Measurements from ENCODE around the gene HDAC4. TPM values are rescaled to one million over a fixed set of nuclear protein-coding genes. Genes with fewer than 3 reads are reported as not detected.

The HDAC4 gene
- total RNA-seq, 1 experiment from 2014 or later: 32.0 TPM

- H2BK12ac ChIP-seq (ENCODE audit: insufficient read length, low read depth, low read length): no peak overlapping the region
- H3K4me1 ChIP-seq (ENCODE audit: insufficient read depth, low read length): no peaks in the 10 kb centered on the region; the same call in 1 of the 2 replicates
- H2BK20ac ChIP-seq (ENCODE audit: low read depth, low read length, poor library complexity, severe bottlenecking): no peak overlapping the region
- no peaks in the 10 kb centered on the region for H3K9me3 ChIP-seq (ENCODE audit: control insufficient read depth, low read depth, low read length)
- no peak overlapping the region for H2AFZ ChIP-seq (ENCODE audit: low read length)
- no peak overlapping the region for H3K4me3 Mint-ChIP-seq
- no peak overlapping the region for H2BK5ac ChIP-seq (ENCODE audit: insufficient read length, low read length)
- no peak overlapping the region for H3K14ac ChIP-seq (ENCODE audit: insufficient read depth, low read length)
- H3K23ac ChIP-seq (ENCODE audit: insufficient read length, low read depth, low read length): no peak overlapping the region
- H3K27me3 Mint-ChIP-seq (ENCODE audit: low read depth): no peaks in the 10 kb centered on the region
- no peak overlapping the region for H3K4ac ChIP-seq (ENCODE audit: low read depth, low read length)
- H3K4me1 Mint-ChIP-seq: peaks cover 50 to 65% of the 10 kb centered on the region in 2 experiments
- no peak overlapping the region for H3K18ac ChIP-seq (ENCODE audit: insufficient read length, low read depth, low read length)
- H2BK15ac ChIP-seq (ENCODE audit: low read depth, low read length): no peak overlapping the region
- no peak overlapping the region for H2BK120ac ChIP-seq (ENCODE audit: low read depth, low read length, poor library complexity, severe bottlenecking)
- DNase-seq: no peak
- no peaks in the 10 kb centered on the region; a peak in 1 of 7 replicates for H3K36me3 Mint-ChIP-seq (ENCODE audit: insufficient read depth in 1 of 3, low read depth in 3 of 3)
- H3T11ph ChIP-seq (ENCODE audit: low read length): no peak overlapping the region
- peaks cover 0 to 3% of the 10 kb centered on the region in 2 experiments; a peak in 1 of 5 replicates for H3K9me3 Mint-ChIP-seq
- no peaks in the 10 kb centered on the region for H4K20me1 ChIP-seq (ENCODE audit: control insufficient read depth, insufficient read depth, insufficient read length)
- no peak overlapping the region for H3K4me2 ChIP-seq (ENCODE audit: insufficient read depth, insufficient read length, low read length)
- no peaks in the 10 kb centered on the region for H3K27me3 ChIP-seq (ENCODE audit: insufficient read depth, low read length)
- no peak overlapping the region for H4K91ac ChIP-seq (ENCODE audit: insufficient read length, low read depth, low read length)
- no peak overlapping the region for H3K27ac ChIP-seq (ENCODE audit: insufficient read length, low read depth, low read length)
- no peaks in the 10 kb centered on the region; the same call in 1 of the 2 replicates for H3K79me2 ChIP-seq (ENCODE audit: insufficient read depth, low read length)
- no peak overlapping the region for H4K8ac ChIP-seq (replicated peaks; ENCODE audit: insufficient read length, low read depth, low read length)
- TF ChIP-seq CTCF (conservative IDR thresholded peaks at IDR 0.05): no peak
- no peak overlapping the region for H2AK5ac ChIP-seq (ENCODE audit: insufficient read length, low read length)
- WGBS (ENCODE audit: extremely low coverage, insufficient read length, low lambda C conversion rate): no CpG with 5 or more reads among the region's 9 CpGs
- no peak overlapping the region for H3K56ac ChIP-seq (ENCODE audit: insufficient read length, low read depth, low read length)
- H3K23me2 ChIP-seq (ENCODE audit: insufficient read length, low read depth, low read length, poor library complexity, severe bottlenecking): no peaks in the 10 kb centered on the region
- H3K79me1 ChIP-seq (ENCODE audit: insufficient read depth, low read depth, low read length, poor library complexity, severe bottlenecking): no peaks in the 10 kb centered on the region
- no peak overlapping the region for H4K5ac ChIP-seq (ENCODE audit: insufficient read length, low read depth, low read length)
- H3K27ac Mint-ChIP-seq: peak overlapping the region in 1 of 3 experiments; percentile 62; a peak in 1 of 7 replicates
- H3K9ac ChIP-seq (ENCODE audit: extremely low read depth, insufficient read length, low read length): no peak overlapping the region
Measured at GRCh38 chr2:239214725-239215124, 186.1 kb downstream of the HDAC4 start.
